ENCODE results near the gene ZNF335. TPM values are rescaled to one million over a fixed set of nuclear protein-coding genes. Genes with fewer than 3 reads are reported as not detected.

Gene ZNF335
- total and polyA plus RNA-seq, 2 of the 13 experiments (the other 11 are each of a cell fraction or from before 2014, with no cell fraction given) = 9.7 to 13.7 TPM

DNA sequence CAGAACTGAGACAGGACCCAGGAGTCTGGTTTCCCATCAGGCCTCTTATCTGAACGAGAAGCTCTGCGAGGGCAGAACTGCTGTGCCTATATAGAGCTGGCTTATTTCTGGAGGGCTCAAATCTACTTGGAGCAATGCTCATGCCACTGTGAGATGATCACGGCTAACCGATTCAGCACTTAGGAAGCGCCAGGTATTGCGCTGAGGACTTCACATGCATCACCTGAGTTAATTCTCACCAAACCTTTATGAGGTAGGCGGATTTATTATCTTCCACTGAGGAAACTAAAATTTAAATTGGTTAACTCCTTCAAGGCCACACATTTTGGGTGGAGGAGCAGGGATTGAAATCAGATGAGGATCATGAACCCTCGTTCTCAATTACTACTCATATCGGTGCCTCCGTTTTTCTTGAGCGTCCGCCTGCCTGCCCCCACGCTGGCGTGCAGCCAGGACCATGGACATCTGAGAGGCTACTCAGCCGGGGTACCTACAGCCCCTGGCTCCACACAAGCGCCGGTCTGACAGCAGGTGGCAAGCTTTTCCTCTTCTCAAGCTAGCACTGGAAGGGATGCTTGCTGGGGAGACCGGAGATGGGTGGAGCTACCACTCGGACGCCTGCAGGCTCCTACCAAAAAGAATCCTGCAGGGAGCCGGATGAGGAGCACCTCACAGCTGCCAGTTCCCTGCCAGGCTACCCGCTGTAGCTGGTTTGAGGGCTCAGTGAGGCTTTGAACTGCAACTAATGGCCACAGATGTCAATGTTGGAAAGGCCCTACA lies 38.5 kb downstream of the ZNF335 start (continued):
- TF ChIP-seq HOXA5 (CRISPR knock-in tag; IDR thresholded peaks at IDR 0.05) = 0 out of 2 replicates have a peak, but pooled peaks have one; percentile 15
- TF ChIP-seq MEF2D (CRISPR knock-in tag; IDR thresholded peaks at IDR 0.05) = peak; percentile 70
- peak; percentile 39; the same call in 1 of the 2 replicates for TF ChIP-seq ZNF362 (CRISPR knock-in tag; IDR thresholded peaks at IDR 0.05; ENCODE audit: borderline replicate concordance)
- no peak for TF ChIP-seq ZNF577 (CRISPR knock-in tag; IDR thresholded peaks at IDR 0.05; ENCODE audit: borderline replicate concordance, low read depth)
- TF ChIP-seq ZNF343 (CRISPR knock-in tag; IDR thresholded peaks at IDR 0.05) = no peak; the same call in 1 of the 2 replicates
- TF ChIP-seq MTF2 (CRISPR knock-in tag; IDR thresholded peaks at IDR 0.05; ENCODE audit: borderline replicate concordance) = no peak
- peak; percentile 73; the same call in 1 of the 2 replicates for TF ChIP-seq STAT6 (CRISPR knock-in tag; IDR thresholded peaks at IDR 0.05; ENCODE audit: borderline replicate concordance)
- TF ChIP-seq HDAC6 (IDR thresholded peaks at IDR 0.05; ENCODE audit: low read depth, low read length) = no peak
- TF ChIP-seq ZNF446 (CRISPR knock-in tag; IDR thresholded peaks at IDR 0.05) = no peak
- TF ChIP-seq ARID3A (IDR thresholded peaks at IDR 0.05; ENCODE audit: low read depth, low read length) = no peak; the same call in 1 of the 2 replicates
- TF ChIP-seq DMAP1 (CRISPR knock-in tag; IDR thresholded peaks at IDR 0.05) = no peak
- no peak for TF ChIP-seq ATAD3A (CRISPR knock-in tag; IDR thresholded peaks at IDR 0.05)
- TF ChIP-seq NR2F1 (CRISPR knock-in tag; IDR thresholded peaks at IDR 0.05) = peak; percentile 18 to 47; a peak in 1 of 4 replicates
- TF ChIP-seq MTF1 (CRISPR knock-in tag; IDR thresholded peaks at IDR 0.05) = no peak
- no peak for TF ChIP-seq ZNF460 (CRISPR knock-in tag; IDR thresholded peaks at IDR 0.05; ENCODE audit: borderline replicate concordance)
- no peak for TF ChIP-seq ZFP36L2 (CRISPR knock-in tag; IDR thresholded peaks at IDR 0.05)
- TF ChIP-seq ZBTB20 (CRISPR knock-in tag; IDR thresholded peaks at IDR 0.05; ENCODE audit: borderline replicate concordance, low read depth) = peak; percentile 64
- peak; percentile 61; the same call in 1 of the 2 replicates for TF ChIP-seq ZBTB25 (CRISPR knock-in tag; IDR thresholded peaks at IDR 0.05)
- TF ChIP-seq RXRB (CRISPR knock-in tag; IDR thresholded peaks at IDR 0.05; ENCODE audit: borderline replicate concordance) = no peak; the same call in 1 of the 2 replicates

Data from HepG2 (cell line).